Neural cell (in vitro differentiated cells): ENCODE measurements around the gene EFR3B. TPM values are rescaled to one million over a fixed set of nuclear protein-coding genes. Genes with fewer than 3 reads are reported as not detected.

Source experiments
- H2AFZ ChIP-seq: fragments of 200-600, 300-800 bp; sonication (generic), shearing (Covaris generic); 2 replicates; pipeline ENCODE4 v1.6.0; 2014; ENCODE audit warnings: low read depth, mild to moderate bottlenecking, antibody characterized with exemption, low read length, moderate library complexity
- H3F3A ChIP-seq: fragments of 200-600 bp; shearing (Covaris generic); 2 replicates; pipeline ENCODE4 v1.6.1; 2016; ENCODE audit warnings: mild to moderate bottlenecking, moderate library complexity, mixed read lengths, antibody characterized with exemption, low read length; ENCODE audit not compliant: insufficient read depth, poor library complexity, severe bottlenecking
- H3K27ac ChIP-seq: fragments of 200-600, 300-800 bp; sonication (generic), shearing (Covaris generic); 2 replicates; pipeline ENCODE4 v1.5.1; 2014; ENCODE audit warnings: mild to moderate bottlenecking, low read length, moderate library complexity
- H3K27me3 ChIP-seq: fragments of 300-800, 200-600 bp; sonication (generic), shearing (Covaris generic); 2 replicates; pipeline ENCODE4 v1.6.0; 2014; ENCODE audit warnings: mild to moderate bottlenecking, low read depth, low read length, moderate library complexity; ENCODE audit not compliant: insufficient read depth
- H3K36me3 ChIP-seq: fragments of 300-800, 200-600 bp; sonication (generic), shearing (Covaris generic); 2 replicates; pipeline ENCODE4 v1.5.1; 2014; ENCODE audit warnings: mild to moderate bottlenecking, antibody characterized with exemption, low read length, moderate library complexity; ENCODE audit not compliant: insufficient read depth
- H3K4me2 ChIP-seq: fragments of 300-800, 200-600 bp; sonication (generic), shearing (Covaris generic); 2 replicates; pipeline ENCODE4 v1.6.0; 2014; ENCODE audit warnings: mild to moderate bottlenecking, low read length
- H3K4me3 ChIP-seq: fragments of 300-800, 200-600 bp; sonication (generic), shearing (Covaris generic); 2 replicates; pipeline ENCODE4 v1.5.1; 2014; ENCODE audit warnings: mild to moderate bottlenecking, low read length, moderate library complexity
- H3K79me2 ChIP-seq: fragments of 200-600 bp; shearing (Covaris generic); replicated peaks from 2 replicates; pipeline ENCODE4 v1.6.0; 2014; ENCODE audit warnings: mild to moderate bottlenecking, low read length, moderate library complexity; ENCODE audit not compliant: insufficient read depth
- H3K9ac ChIP-seq: fragments of 300-800, 200-600 bp; sonication (generic), shearing (Covaris generic); 2 replicates; pipeline ENCODE4 v1.6.1; 2016; ENCODE audit warnings: mild to moderate bottlenecking, low read length, mixed read lengths
- H3K9me2 ChIP-seq: fragments of 200-600 bp; shearing (Covaris generic); 2 replicates; pipeline ENCODE4 v1.6.1; 2016; ENCODE audit warnings: mild to moderate bottlenecking, low read length, mixed read lengths; ENCODE audit not compliant: insufficient read depth
- H3K9me3 ChIP-seq: fragments of 200-600, 300-800 bp; sonication (generic), shearing (Covaris generic); 2 replicates; pipeline ENCODE4 v1.6.1; 2016; ENCODE audit warnings: mild to moderate bottlenecking, mixed run types, low read length, moderate library complexity, mixed read lengths
- H4K20me1 ChIP-seq: fragments of 200-600 bp; shearing (Covaris generic); 2 replicates; pipeline ENCODE4 v1.6.1; 2016; ENCODE audit warnings: mild to moderate bottlenecking, mixed run types; ENCODE audit not compliant: insufficient read depth
- MXI1 ChIP-seq: fragments of 450-650 bp; conservative IDR thresholded peaks from 2 replicates; pipeline ENCODE4 v1.6.1; 2014; ENCODE audit warnings: antibody characterized with exemption, mild to moderate bottlenecking; ENCODE audit not compliant: poor library complexity, severe bottlenecking
- POLR2AphosphoS5 ChIP-seq: IDR thresholded peaks from 2 replicates; pipeline ENCODE4 v1.6.1; 2012
- RAD21 ChIP-seq: fragments of 450-650 bp; conservative IDR thresholded peaks from 2 replicates; pipeline ENCODE4 v1.6.1; 2014; ENCODE audit warnings: antibody characterized with exemption, mild to moderate bottlenecking, moderate library complexity
- TAF1 ChIP-seq: IDR thresholded peaks from 2 replicates; pipeline ENCODE4 v1.6.1; 2012; ENCODE audit warnings: low read depth
- polyA plus RNA-seq: library from polyadenylated mRNA; depleted of rRNA; stranded (reverse); fragments of >200 nt; gene quantifications from 2 replicates; pipeline ENCODE4 v1.2.3, GENCODE V29; 2014
- TF ChIP-seq, protein P1 (sequence below): IDR thresholded peaks from 2 replicates; pipeline ENCODE4 v1.6.1; 2012; ENCODE audit warnings: borderline replicate concordance
- TF ChIP-seq, protein P2 (sequence below): fragments of 450-650 bp; IDR thresholded peaks from 2 replicates; pipeline ENCODE4 v1.5.1; 2014; ENCODE audit warnings: antibody characterized with exemption, mild to moderate bottlenecking, moderate library complexity; ENCODE audit not compliant: poor library complexity, severe bottlenecking

Gene EFR3B
- polyA plus RNA-seq, 1 donor from 2014 or later: 29.3 TPM

GRCh38 chr2:25165992-25166875 is 124.4 kb downstream of the EFR3B start:
- Histone ChIP-seq H3K9me2 (no peaks in the 10 kb centered on the region), H3F3A (no peaks in the 10 kb centered on the region), H3K36me3 (no peaks in the 10 kb centered on the region), H2AFZ (no peak overlapping the region), H4K20me1 (no peaks in the 10 kb centered on the region), H3K27ac (no peak overlapping the region), H3K27me3 (peaks cover 41% of the 10 kb centered on the region), H3K9me3 (no peaks in the 10 kb centered on the region), H3K9ac (no peak overlapping the region), H3K79me2 (no peaks in the 10 kb centered on the region), H3K4me3 (no peak overlapping the region), H3K4me2 (no peak overlapping the region)
- TF ChIP-seq, protein P1, sequence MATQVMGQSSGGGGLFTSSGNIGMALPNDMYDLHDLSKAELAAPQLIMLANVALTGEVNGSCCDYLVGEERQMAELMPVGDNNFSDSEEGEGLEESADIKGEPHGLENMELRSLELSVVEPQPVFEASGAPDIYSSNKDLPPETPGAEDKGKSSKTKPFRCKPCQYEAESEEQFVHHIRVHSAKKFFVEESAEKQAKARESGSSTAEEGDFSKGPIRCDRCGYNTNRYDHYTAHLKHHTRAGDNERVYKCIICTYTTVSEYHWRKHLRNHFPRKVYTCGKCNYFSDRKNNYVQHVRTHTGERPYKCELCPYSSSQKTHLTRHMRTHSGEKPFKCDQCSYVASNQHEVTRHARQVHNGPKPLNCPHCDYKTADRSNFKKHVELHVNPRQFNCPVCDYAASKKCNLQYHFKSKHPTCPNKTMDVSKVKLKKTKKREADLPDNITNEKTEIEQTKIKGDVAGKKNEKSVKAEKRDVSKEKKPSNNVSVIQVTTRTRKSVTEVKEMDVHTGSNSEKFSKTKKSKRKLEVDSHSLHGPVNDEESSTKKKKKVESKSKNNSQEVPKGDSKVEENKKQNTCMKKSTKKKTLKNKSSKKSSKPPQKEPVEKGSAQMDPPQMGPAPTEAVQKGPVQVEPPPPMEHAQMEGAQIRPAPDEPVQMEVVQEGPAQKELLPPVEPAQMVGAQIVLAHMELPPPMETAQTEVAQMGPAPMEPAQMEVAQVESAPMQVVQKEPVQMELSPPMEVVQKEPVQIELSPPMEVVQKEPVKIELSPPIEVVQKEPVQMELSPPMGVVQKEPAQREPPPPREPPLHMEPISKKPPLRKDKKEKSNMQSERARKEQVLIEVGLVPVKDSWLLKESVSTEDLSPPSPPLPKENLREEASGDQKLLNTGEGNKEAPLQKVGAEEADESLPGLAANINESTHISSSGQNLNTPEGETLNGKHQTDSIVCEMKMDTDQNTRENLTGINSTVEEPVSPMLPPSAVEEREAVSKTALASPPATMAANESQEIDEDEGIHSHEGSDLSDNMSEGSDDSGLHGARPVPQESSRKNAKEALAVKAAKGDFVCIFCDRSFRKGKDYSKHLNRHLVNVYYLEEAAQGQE: no peak
- TF ChIP-seq TAF1 (no peak), RAD21 (peak; percentile 50), MXI1 (no peak)
- TF ChIP-seq, protein P2, sequence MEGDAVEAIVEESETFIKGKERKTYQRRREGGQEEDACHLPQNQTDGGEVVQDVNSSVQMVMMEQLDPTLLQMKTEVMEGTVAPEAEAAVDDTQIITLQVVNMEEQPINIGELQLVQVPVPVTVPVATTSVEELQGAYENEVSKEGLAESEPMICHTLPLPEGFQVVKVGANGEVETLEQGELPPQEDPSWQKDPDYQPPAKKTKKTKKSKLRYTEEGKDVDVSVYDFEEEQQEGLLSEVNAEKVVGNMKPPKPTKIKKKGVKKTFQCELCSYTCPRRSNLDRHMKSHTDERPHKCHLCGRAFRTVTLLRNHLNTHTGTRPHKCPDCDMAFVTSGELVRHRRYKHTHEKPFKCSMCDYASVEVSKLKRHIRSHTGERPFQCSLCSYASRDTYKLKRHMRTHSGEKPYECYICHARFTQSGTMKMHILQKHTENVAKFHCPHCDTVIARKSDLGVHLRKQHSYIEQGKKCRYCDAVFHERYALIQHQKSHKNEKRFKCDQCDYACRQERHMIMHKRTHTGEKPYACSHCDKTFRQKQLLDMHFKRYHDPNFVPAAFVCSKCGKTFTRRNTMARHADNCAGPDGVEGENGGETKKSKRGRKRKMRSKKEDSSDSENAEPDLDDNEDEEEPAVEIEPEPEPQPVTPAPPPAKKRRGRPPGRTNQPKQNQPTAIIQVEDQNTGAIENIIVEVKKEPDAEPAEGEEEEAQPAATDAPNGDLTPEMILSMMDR: peak; percentile 54

GRCh38 chr2:25168256-25169072 is 126.6 kb downstream of the EFR3B start, which contains the start of gene POMC:
TSS of gene POMC (minus strand) at chr2:25168580. CDS start at chr2:25164772, 3,808 bp downstream.
- no peaks in the 10 kb centered on the region for H3K9me2 ChIP-seq
- H4K20me1 ChIP-seq: no peaks in the 10 kb centered on the region
- H3K36me3 ChIP-seq: no peaks in the 10 kb centered on the region
- H3K9ac ChIP-seq: no peak within 1 kb of the TSS
- peaks cover 41% of the 10 kb centered on the region for H3K27me3 ChIP-seq
- TF ChIP-seq POLR2AphosphoS5: peak; percentile 6
- no peak for TF ChIP-seq MXI1
- peak within 1 kb of the TSS; percentile 65 for H3K4me3 ChIP-seq
- H3K79me2 ChIP-seq: no peaks in the 10 kb centered on the region
- no peak within 1 kb of the TSS for H3K4me2 ChIP-seq
- H3K9me3 ChIP-seq: no peaks in the 10 kb centered on the region
- H3K27ac ChIP-seq: no peak within 1 kb of the TSS
- H3F3A ChIP-seq: no peaks in the 10 kb centered on the region
- no peak within 1 kb of the TSS for H2AFZ ChIP-seq
